Skeletal muscle satellite cell (primary cell): Measurements from ENCODE around the gene CAPSL.
"Not testable (repeated sequence)": the region's sequence is repeated elsewhere in the genome, so short reads cannot be mapped to it uniquely, and the experiment has no call there.

Experiments
- H3K27me3 ChIP-seq: 2 replicates; pipeline ENCODE4 v1.7.0; 2013; ENCODE audit warnings: low read length; ENCODE audit not compliant: control insufficient read depth, insufficient read depth
- H3K36me3 ChIP-seq: 2 replicates; pipeline ENCODE4 v1.7.0; 2013; ENCODE audit warnings: mild to moderate bottlenecking, control low read depth, low read length; ENCODE audit not compliant: insufficient read depth
- H3K4me1 ChIP-seq: 2 replicates; pipeline ENCODE4 v1.7.0; 2013; ENCODE audit warnings: low read length; ENCODE audit not compliant: control insufficient read depth, insufficient read depth
- H3K4me2 ChIP-seq: 2 replicates; pipeline ENCODE4 v1.7.0; 2013; ENCODE audit warnings: mild to moderate bottlenecking, low read length
- H3K4me3 ChIP-seq: 2 replicates; pipeline ENCODE4 v1.7.0; 2013; ENCODE audit warnings: low read length
- H3K9ac ChIP-seq: 2 replicates; pipeline ENCODE4 v1.7.0; 2013; ENCODE audit warnings: mild to moderate bottlenecking, low read depth, low read length, moderate library complexity
- H3K9me3 ChIP-seq: replicated peaks from 2 replicates; pipeline ENCODE4 v1.7.0; 2013; ENCODE audit warnings: mild to moderate bottlenecking, control low read depth, low read length

Gene CAPSL

DNA sequence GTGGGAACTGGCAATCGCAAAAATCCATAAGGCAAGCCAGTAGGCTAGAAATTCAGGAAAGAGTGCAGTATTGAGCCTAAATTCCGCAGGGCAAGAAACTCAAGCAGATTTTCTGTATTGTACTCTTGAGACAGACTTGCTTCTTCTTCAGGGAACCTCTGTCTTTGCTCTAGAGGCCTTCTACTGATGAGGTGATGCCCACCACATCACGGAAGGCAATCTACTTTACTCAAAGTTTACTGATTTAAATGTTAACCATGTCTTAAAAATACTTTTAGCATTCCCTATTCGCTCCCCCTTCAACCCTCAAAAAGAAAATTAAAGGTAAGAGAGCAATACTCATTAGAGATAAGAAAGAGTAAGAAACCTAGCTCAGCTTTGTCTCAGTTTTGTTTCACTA lies 70.4 kb downstream of the CAPSL start:
- no peaks in the 10 kb centered on the region for H3K4me1 ChIP-seq
- no peaks in the 10 kb centered on the region for H3K27me3 ChIP-seq
- peaks cover 7% of the 10 kb centered on the region for H3K36me3 ChIP-seq
- H3K4me2 ChIP-seq: no peak overlapping the region
- no peak overlapping the region for H3K4me3 ChIP-seq
- H3K9me3 ChIP-seq: no peaks in the 10 kb centered on the region
- no peak overlapping the region for H3K9ac ChIP-seq

DNA sequence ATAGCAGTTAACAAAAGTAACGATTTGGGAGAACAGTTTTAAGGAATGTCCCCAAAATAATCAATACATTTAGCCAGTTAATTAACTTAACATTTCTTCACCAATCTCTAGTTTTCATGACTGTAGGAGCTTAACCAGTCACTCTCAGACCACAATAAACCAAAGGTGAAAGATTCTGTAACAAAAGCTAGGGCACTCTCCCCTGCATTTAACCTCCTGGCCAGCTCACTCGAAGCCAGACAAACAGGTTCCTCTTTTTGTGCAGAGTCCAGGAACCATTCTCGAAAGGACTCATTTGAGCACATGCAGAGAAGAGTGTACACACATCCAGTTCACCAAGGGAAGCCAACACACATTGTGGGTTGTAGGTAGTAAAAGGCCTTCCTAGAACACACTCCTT lies 75.3 kb downstream of the CAPSL start:
- peaks cover 6% of the 10 kb centered on the region for H3K36me3 ChIP-seq
- H3K9me3 ChIP-seq: no peaks in the 10 kb centered on the region
- no peaks in the 10 kb centered on the region for H3K27me3 ChIP-seq
- H3K9ac ChIP-seq: no peak overlapping the region
- no peak overlapping the region for H3K4me2 ChIP-seq
- peaks cover 37% of the 10 kb centered on the region for H3K4me1 ChIP-seq
- no peak overlapping the region for H3K4me3 ChIP-seq

DNA sequence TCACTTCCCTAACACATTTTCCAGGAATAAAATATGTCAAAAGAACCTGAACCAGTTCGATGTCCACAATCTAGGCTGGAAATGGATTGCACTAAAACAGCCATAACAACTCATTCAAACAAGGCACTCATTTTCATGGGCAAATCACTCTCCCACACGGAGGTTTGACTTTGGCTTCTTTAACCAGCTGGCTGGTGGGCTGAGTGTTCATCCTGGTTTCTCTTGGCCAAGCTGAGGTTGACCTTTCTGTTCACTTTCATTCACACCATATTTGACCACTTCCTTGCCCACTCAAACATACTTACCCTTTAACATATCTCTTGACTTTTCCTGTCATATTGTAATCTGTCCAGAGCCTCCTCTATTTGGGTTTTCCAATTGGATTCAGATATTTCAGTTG lies 76.3 kb downstream of the CAPSL start:
- H3K36me3 ChIP-seq: peaks cover 3% of the 10 kb centered on the region
- H3K4me1 ChIP-seq: peaks cover 45% of the 10 kb centered on the region
- no peaks in the 10 kb centered on the region for H3K9me3 ChIP-seq
- no peak overlapping the region for H3K4me2 ChIP-seq
- H3K27me3 ChIP-seq: no peaks in the 10 kb centered on the region
- no peak overlapping the region for H3K4me3 ChIP-seq
- no peak overlapping the region for H3K9ac ChIP-seq

DNA sequence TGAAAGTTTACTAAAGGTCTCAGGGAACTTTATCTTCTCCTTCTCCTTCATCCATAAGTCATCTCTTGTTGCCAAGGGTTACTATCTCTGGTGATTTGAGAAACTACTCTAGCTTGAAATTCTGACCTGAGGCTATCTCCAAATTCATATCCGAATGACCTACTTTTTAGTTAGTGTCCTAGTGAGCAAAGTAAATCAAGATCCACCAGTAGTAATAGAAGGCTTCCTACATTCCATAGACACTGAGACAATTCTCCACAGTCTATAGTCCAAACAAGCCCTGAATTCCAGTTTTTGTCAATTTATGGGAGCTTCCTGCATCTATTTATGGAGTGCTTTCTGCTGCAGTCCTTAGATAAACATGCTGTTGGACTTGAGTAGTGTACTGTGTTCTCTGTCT lies 76.7 kb downstream of the CAPSL start:
- peaks cover 3% of the 10 kb centered on the region for H3K36me3 ChIP-seq
- H3K4me2 ChIP-seq: no peak overlapping the region
- no peaks in the 10 kb centered on the region for H3K27me3 ChIP-seq
- H3K4me1 ChIP-seq: peaks cover 50% of the 10 kb centered on the region
- H3K9ac ChIP-seq: no peak overlapping the region
- H3K9me3 ChIP-seq: no peaks in the 10 kb centered on the region
- no peak overlapping the region for H3K4me3 ChIP-seq

DNA sequence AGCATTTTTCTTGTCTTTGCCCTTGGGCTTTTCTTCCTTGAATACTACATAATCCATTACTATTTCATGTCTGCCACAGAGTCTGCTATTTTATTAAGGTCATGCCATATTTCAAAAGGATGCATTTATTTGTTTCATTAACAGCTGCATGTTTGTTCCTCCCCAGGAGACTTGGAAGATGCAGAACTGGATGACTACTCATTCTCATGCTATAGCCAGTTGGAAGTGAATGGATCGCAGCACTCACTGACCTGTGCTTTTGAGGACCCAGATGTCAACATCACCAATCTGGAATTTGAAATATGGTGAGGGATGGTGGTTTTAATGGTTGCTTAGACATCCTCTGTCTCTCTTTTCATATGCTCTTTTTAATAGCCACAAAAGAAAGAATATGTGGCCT lies 77.7 kb downstream of the CAPSL start:
- Histone ChIP-seq H3K9ac (no peak overlapping the region), H3K9me3 (no peaks in the 10 kb centered on the region), H3K27me3 (no peaks in the 10 kb centered on the region), H3K4me1 (peaks cover 59% of the 10 kb centered on the region), H3K4me3 (no peak overlapping the region), H3K4me2 (no peak overlapping the region), H3K36me3 (peaks cover 3% of the 10 kb centered on the region)

DNA sequence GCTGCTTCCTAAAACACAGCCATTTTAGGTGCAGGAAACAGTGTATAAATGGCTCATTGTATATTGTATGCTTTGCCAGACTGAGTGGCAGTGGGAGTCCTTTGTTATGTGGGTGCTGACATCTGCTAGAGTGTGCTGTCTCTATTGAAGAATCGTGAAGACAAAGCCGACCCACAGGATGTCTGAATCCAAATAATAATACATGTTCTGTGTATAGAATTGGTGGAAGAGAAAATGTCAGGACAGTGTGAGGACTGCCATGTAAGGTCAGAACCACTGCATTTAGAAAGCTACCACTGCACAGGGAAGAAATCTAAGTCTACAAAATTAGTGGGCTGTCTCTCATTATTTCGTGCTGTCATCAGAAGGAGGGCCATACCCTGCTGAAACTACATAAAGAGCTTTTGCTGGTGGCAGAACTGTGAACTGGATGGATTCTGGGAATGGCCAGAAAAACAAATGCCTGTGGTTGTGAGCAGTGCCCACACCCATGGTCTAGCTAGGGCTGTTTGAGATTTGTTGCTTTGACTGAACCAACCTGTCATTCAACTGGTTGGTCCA lies 79.2 kb downstream of the CAPSL start:
- Histone ChIP-seq H3K36me3 (peaks cover 3% of the 10 kb centered on the region), H3K27me3 (no peaks in the 10 kb centered on the region), H3K4me1 (peaks cover 67% of the 10 kb centered on the region), H3K4me3 (peak overlapping the region; percentile 26), H3K9me3 (no peaks in the 10 kb centered on the region), H3K4me2 (peak overlapping the region; percentile 46), H3K9ac (no peak overlapping the region)

DNA sequence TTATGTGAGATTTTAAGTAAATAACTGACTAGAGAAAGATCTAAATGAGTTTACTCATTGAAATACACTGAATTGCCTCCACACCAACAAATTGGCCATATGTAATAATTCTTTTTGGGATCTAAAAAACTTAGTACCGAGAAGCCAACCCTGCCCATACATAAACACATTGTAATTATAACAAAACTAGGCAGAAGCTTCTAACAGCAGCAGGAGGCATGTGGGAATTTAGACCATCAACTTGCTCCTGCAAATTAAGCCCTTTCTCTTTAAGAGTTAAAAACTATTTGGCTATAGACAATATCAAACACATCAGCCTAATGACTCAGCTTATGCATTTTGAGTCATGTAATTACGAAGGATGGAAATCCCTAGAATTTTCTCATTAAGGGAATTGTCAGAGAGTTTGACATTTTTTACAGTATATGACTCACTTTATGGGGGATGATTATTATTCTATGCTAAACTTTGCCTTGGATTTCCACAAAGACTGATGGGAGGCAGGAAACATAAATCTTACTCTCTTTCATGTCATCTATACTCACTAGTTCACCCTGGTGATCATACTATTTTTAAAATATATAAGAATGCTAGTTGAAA lies 80.7 kb downstream of the CAPSL start:
- peaks cover 79% of the 10 kb centered on the region for H3K4me1 ChIP-seq
- peak overlapping the region; percentile 51 for H3K4me3 ChIP-seq
- H3K27me3 ChIP-seq: no peaks in the 10 kb centered on the region
- H3K9ac ChIP-seq: peak overlapping the region; percentile 47
- H3K36me3 ChIP-seq: peaks cover 3% of the 10 kb centered on the region
- H3K4me2 ChIP-seq: peak overlapping the region; percentile 73
- H3K9me3 ChIP-seq: no peaks in the 10 kb centered on the region

DNA sequence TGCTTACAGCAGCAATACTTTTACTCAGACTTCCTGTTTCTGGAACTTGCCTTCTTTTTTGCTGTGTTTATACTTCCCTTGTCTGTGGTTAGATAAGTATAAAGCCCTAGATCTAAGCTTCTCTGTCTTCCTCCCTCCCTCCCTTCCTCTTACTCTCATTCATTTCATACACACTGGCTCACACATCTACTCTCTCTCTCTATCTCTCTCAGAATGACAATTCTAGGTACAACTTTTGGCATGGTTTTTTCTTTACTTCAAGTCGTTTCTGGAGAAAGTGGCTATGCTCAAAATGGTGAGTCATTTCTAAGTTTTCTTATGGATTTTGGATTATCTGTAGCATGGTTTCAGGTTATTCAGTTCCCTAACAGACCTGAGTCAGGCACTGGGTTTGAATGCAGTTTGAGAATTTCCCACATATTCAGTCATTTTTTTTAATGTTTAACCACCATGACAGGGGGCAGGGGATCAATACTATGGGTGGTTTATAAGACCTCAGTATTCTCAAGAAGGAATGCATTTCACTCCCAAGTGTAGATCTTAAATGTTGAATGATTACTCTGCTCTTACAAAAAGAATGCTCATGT lies 81.6 kb downstream of the CAPSL start, which contains the start of gene IL7R:
Gene IL7R (plus strand): TSS at position 127 of the 587 bp plus-strand sequence. CDS start 87 bp downstream, at position 214.
- Histone ChIP-seq H3K4me1 (peaks cover 85% of the 10 kb centered on the region), H3K27me3 (no peaks in the 10 kb centered on the region), H3K4me3 (peak within 1 kb of the TSS; percentile 51), H3K36me3 (peaks cover 3% of the 10 kb centered on the region), H3K9me3 (no peaks in the 10 kb centered on the region), H3K9ac (peak within 1 kb of the TSS; percentile 47), H3K4me2 (peak within 1 kb of the TSS; percentile 73)

DNA sequence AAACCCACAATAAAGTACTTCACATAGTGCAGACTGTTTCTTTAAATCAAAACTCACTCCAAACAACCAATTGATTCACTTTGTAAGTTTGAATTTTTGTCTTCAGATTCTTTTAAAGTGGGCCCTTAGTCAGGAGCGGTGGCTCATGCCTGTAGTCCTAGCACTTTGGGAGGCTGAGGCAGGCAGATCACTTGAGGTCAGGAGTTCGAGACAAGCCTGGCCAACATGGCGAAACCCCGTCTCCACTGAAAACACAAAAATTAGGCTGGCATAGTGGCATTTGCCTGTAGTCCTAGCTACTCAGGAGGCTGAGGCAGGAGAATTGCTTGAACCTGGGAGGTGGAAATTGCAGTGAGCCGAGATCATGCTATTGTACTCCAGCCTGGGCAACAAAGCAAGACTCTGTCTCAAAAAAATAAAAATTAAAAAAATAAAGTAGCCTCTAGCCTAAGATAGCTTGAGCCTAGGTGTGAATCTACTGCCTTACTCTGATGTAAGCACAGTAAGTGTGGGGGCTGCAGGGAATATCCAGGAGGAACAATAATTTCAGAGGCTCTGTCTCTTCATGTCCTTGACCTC lies 82.1 kb downstream of the CAPSL start:
- H3K4me1 ChIP-seq: peaks cover 86% of the 10 kb centered on the region
- H3K4me3 ChIP-seq: not testable (repeated sequence)

DNA sequence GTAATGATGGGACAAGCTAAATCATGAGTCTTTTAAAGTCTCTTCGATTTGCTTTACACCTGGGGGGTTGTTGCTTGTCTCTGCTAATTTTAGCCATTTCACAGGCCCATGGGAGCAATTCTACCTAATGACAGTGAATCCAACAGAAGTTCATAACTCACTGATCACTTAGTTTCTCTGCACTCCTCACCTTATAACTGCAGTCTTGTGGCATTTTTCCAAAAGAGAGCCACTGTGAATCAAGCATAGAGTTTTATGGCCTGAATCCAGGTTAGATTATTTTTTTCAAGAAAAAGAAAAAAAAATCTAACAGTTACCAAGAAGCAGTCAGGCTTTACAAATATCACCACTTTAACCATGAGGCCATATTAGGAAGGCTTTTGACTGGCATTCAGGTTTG lies 83.2 kb downstream of the CAPSL start:
- Histone ChIP-seq H3K4me2 (no peak overlapping the region), H3K27me3 (no peaks in the 10 kb centered on the region), H3K9ac (no peak overlapping the region), H3K36me3 (no peaks in the 10 kb centered on the region), H3K9me3 (no peaks in the 10 kb centered on the region), H3K4me3 (no peak overlapping the region), H3K4me1 (peaks cover 79% of the 10 kb centered on the region)

More for the DNA sequence above, 82.1 kb downstream of the CAPSL start:
- peak overlapping the region; percentile 73 for H3K4me2 ChIP-seq
- not testable (repeated sequence) for H3K36me3 ChIP-seq, H3K9me3 ChIP-seq, H3K27me3 ChIP-seq
- H3K9ac ChIP-seq: peak overlapping the region; percentile 47
